HG03520 (cell line): ENCODE data around the gene PIP4P1.

Experiments used
- ATAC-seq: cut with Tn5 transposase; IDR thresholded peaks from one replicate; pipeline ENCODE4 v1.9.1; 2021; ENCODE audit warnings: mild to moderate bottlenecking, moderate library complexity; ENCODE audit not compliant: unreplicated experiment

The PIP4P1 gene

GRCh38 chr14:20412411-20412810 lies 48.8 kb downstream of the PIP4P1 start:
- peak; percentile 64 for ATAC-seq

GRCh38 chr14:20409226-20409625 lies 52.0 kb downstream of the PIP4P1 start:
- no peak for ATAC-seq
